ENCODE data around the gene SDK2. TPM values are rescaled to one million over a fixed set of nuclear protein-coding genes. Genes with fewer than 3 reads are reported as not detected.

Gene SDK2
- total and polyA plus RNA-seq, 9 of the 15 experiments (the other 6 are each of a cell fraction or from before 2014, with no cell fraction given): 0.04 TPM; not detected in 8

- TF ChIP-seq AFF4 (CRISPR knock-in tag; IDR thresholded peaks at IDR 0.05): no peak
- TF ChIP-seq PML (IDR thresholded peaks at IDR 0.05; ENCODE audit: low read length): no peak
- no peak for TF ChIP-seq NCOA1 (IDR thresholded peaks at IDR 0.05; ENCODE audit: low read depth)
- TF ChIP-seq KDM5B (IDR thresholded peaks at IDR 0.05; ENCODE audit: insufficient replicate concordance, low read depth, low read length): no peak
- TF ChIP-seq NONO (IDR thresholded peaks at IDR 0.05; ENCODE audit: low read depth in 2 of 2, low read length in 1 of 2): no peak
- no peak for TF ChIP-seq LARP7 (IDR thresholded peaks at IDR 0.05)
- no peak for TF ChIP-seq PTBP1 (IDR thresholded peaks at IDR 0.05; ENCODE audit: low read depth, low read length)
These were observed 247.6 kb downstream of the SDK2 start (continued) for GRCh38 chr17:73396431-73397277.

Data from K562 (cell line).